GM12878 (cell line): Measurements from ENCODE around the gene FAM110C. TPM values are rescaled to one million over a fixed set of nuclear protein-coding genes. Genes with fewer than 3 reads are reported as not detected.
A peak's percentile ranks its signal among the peaks of the same experiment; 100 is the strongest.

Experiments used
- ATAC-seq: fragments of 200-7000 bp; cut with Tn5 transposase; 3 replicates; pipeline ENCODE4 v1.9.1; 2020; ENCODE audit warnings: mild to moderate bottlenecking, moderate library complexity
- BruUV-seq: library from RNA; stranded (reverse); fragments of 400-500 nt; replicated peaks from 2 replicates; lab custom pipeline; 2021; lab: Mats Ljungman, UMichigan
- CTCF ChIA-PET: fragments of 300-600 bp; sonication (Branson Sonifier 250); formaldehyde crosslinking; extraction: SDS; loops from one replicate; lab custom pipeline; 2021; ENCODE audit warnings: inconsistent platforms; lab: Yijun Ruan, JAX
- POLR2A ChIA-PET: fragments of 350-600 bp; formaldehyde crosslinking; extraction: SDS; loops from one replicate; lab custom pipeline; 2021; ENCODE audit warnings: inconsistent platforms; lab: Charles Lee
- RAD21 ChIA-PET: fragments of 300-600 bp; sonication (Branson Sonifier 250); formaldehyde crosslinking; loops from one replicate; lab custom pipeline; 2023; ENCODE audit warnings: antibody characterized with exemption; ENCODE audit not compliant: unreplicated experiment; lab: Charles Lee
- SMC1A ChIA-PET: fragments of 300-600 bp; sonication (Branson Sonifier 250); formaldehyde crosslinking; loops from one replicate; lab custom pipeline; 2023; ENCODE audit not compliant: unreplicated experiment, uncharacterized antibody; lab: Charles Lee
- DNase-seq: peaks from one replicate; pipeline ENCODE4 v3.0.0-alpha.2; 2011; ENCODE audit warnings: low read depth, low spot score
- FAIRE-seq: peaks from 3 replicates; lab custom pipeline; 2011; peaks lifted over from hg19 to GRCh38; lab: Jason Lieb, UNC
- H2AFZ ChIP-seq: 2 replicates; pipeline ENCODE4 v1.6.0; 2011; ENCODE audit warnings: low read depth, low read length, control low read depth; ENCODE audit not compliant: control insufficient read depth
- H3K27ac ChIP-seq: 2 replicates; pipeline ENCODE4 v1.5.1; 2011; ENCODE audit warnings: control low read depth; ENCODE audit not compliant: control insufficient read depth, insufficient read depth
- H3K27me3 ChIP-seq, 2 experiments: replicated peaks in 1 of 2; 2 replicates each; pipeline versions ENCODE4 v1.6.0 to v1.6.1; 2011; ENCODE audit warnings: low read length in 1 of 2; ENCODE audit not compliant: control insufficient read depth in 2 of 2, insufficient read depth in 2 of 2
- H3K36me3 ChIP-seq, 2 experiments: 2 replicates each; pipeline ENCODE4 v1.5.1; 2011; ENCODE audit warnings: low read length in 1 of 2; ENCODE audit not compliant: control insufficient read depth in 2 of 2, insufficient read depth in 2 of 2
- H3K4me1 ChIP-seq: 2 replicates; pipeline ENCODE4 v1.6.1; 2011; ENCODE audit warnings: mild to moderate bottlenecking, low read length, moderate library complexity, mixed read lengths; ENCODE audit not compliant: control insufficient read depth, insufficient read depth
- H3K4me2 ChIP-seq: 2 replicates; pipeline ENCODE4 v1.6.0; 2011; ENCODE audit warnings: control low read depth; ENCODE audit not compliant: control insufficient read depth, insufficient read depth
- H3K4me3 ChIP-seq: fragments of 200-600 bp; sonication (generic); 2 replicates; pipeline ENCODE4 v1.5.1; 2016
- H3K79me2 ChIP-seq: 2 replicates; pipeline ENCODE4 v1.6.0; 2011; ENCODE audit warnings: low read length; ENCODE audit not compliant: control insufficient read depth, insufficient read depth
- H3K9ac ChIP-seq: 2 replicates; pipeline ENCODE4 v1.8.0; 2011; ENCODE audit warnings: low read length, control low read depth, mixed read lengths; ENCODE audit not compliant: control insufficient read depth, insufficient read depth
- H3K9me3 ChIP-seq: replicated peaks from 3 replicates; pipeline ENCODE4 v1.5.1; 2011; ENCODE audit warnings: mild to moderate bottlenecking, low read length; ENCODE audit not compliant: control insufficient read depth, insufficient read depth
- H4K20me1 ChIP-seq: 2 replicates; pipeline ENCODE4 v1.6.0; 2011; ENCODE audit not compliant: control insufficient read depth, insufficient read depth
- FOXM1 ChIP-seq: IDR thresholded peaks from 2 replicates; pipeline ENCODE4 v1.6.1; 2012; ENCODE audit warnings: low read depth, mild to moderate bottlenecking, inconsistent platforms, low read length, moderate library complexity
- HDAC2 ChIP-seq: fragments of 200-600 bp; sonication (generic); IDR thresholded peaks from 2 replicates; pipeline ENCODE4 v1.6.1; 2017
- JUNB ChIP-seq: IDR thresholded peaks from 2 replicates; pipeline ENCODE4 v1.6.1; 2016; ENCODE audit warnings: antibody characterized with exemption, mild to moderate bottlenecking
- MEF2A ChIP-seq: IDR thresholded peaks from 2 replicates; pipeline ENCODE4 v1.6.1; 2011; ENCODE audit warnings: low read depth, mild to moderate bottlenecking, low read length, moderate library complexity; ENCODE audit not compliant: insufficient read depth
- MXI1 ChIP-seq: fragments of 150-350 bp; IDR thresholded peaks from 2 replicates; pipeline ENCODE4 v1.6.1; 2011; ENCODE audit warnings: low read depth, mild to moderate bottlenecking, inconsistent platforms, low read length, improper control_type of control experiment
- POLR2AphosphoS2 ChIP-seq: IDR thresholded peaks from 2 replicates; pipeline ENCODE4 v1.6.1; 2011; ENCODE audit warnings: low read depth, mild to moderate bottlenecking, low read length, improper control_type of control experiment, moderate library complexity
- SRF ChIP-seq, 2 experiments: IDR thresholded peaks; 2 replicates each; pipeline ENCODE4 v1.6.1; 2011; ENCODE audit warnings: low read depth in 2 of 2, low read length in 2 of 2, mild to moderate bottlenecking in 1 of 2, moderate library complexity in 1 of 2
- TARDBP ChIP-seq: IDR thresholded peaks from 2 replicates; pipeline ENCODE4 v1.6.1; 2016; ENCODE audit warnings: borderline replicate concordance
- TBL1XR1 ChIP-seq: IDR thresholded peaks from 2 replicates; pipeline ENCODE4 v1.6.1; 2012; ENCODE audit warnings: low read depth, low read length, improper control_type of control experiment
- ZZZ3 ChIP-seq: IDR thresholded peaks from 2 replicates; pipeline ENCODE4 v1.6.1; 2011; ENCODE audit warnings: low read depth; ENCODE audit not compliant: control insufficient read depth, insufficient read length
- in situ Hi-C: fragments of 300-500 bp; cut with MboI; formaldehyde crosslinking; loops from 9 replicates; pipeline ENCODE4 v1.14.3; 2018; ENCODE audit warnings: mixed read lengths
- intact Hi-C: fragments of 100-400 bp; cut with micrococcal nuclease; formaldehyde crosslinking; loops from one replicate; pipeline ENCODE4 v1.14.2; 2022; ENCODE audit not compliant: unreplicated experiment
- polyA plus RNA-seq, 11 experiments: library from polyadenylated mRNA; depleted of rRNA in 4 of 11; unstranded in 6 of 11; stranded (reverse) in 5 of 11; fragments of >200 nt; fragmentation: Nextera tagmentation in 4 of 11; fragmentation: Illumina TruSeq in 1 of 11; extraction: Ambion mirVana in 4 of 11; extraction: Trizol in 1 of 11; gene quantifications; 1 replicate in 1 of 11; 2 replicates in 10 of 11; pipeline versions ENCODE4 v1.2.1 to v1.2.3, GENCODE V29; 2011 to 2016; ENCODE audit warnings: inconsistent platforms in 2 of 11, missing spikeins in 2 of 11, low read depth in 1 of 11
- total RNA-seq, 4 experiments: library from RNA; depleted of rRNA in 3 of 4; stranded (reverse); fragments of >200 nt in 3 of 4; fragmentation: Illumina TruSeq in 1 of 4; extraction: Trizol in 1 of 4; gene quantifications; 2 replicates each; pipeline versions ENCODE4 v1.2.1 to v1.2.3, GENCODE V29; 2013 to 2021
- TF ChIP-seq, protein P1 (sequence below): fragments of 450-650 bp; IDR thresholded peaks from 2 replicates; pipeline ENCODE4 v1.6.1; 2017; ENCODE audit warnings: mild to moderate bottlenecking, low read depth, inconsistent platforms; ENCODE audit not compliant: poor library complexity, severe bottlenecking
- TF ChIP-seq, protein P2 (sequence below): fragments of 450-650 bp; IDR thresholded peaks from 2 replicates; pipeline ENCODE4 v1.6.1; 2017; ENCODE audit warnings: borderline replicate concordance
- TF ChIP-seq, protein P3 (sequence below): fragments of 450-650 bp; IDR thresholded peaks from 2 replicates; pipeline ENCODE4 v1.6.1; 2014; ENCODE audit warnings: mild to moderate bottlenecking
- TF ChIP-seq, protein P4 (sequence below): fragments of 450-650 bp; IDR thresholded peaks from 2 replicates; pipeline ENCODE4 v1.6.1; 2017; ENCODE audit warnings: mild to moderate bottlenecking, moderate library complexity

Gene FAM110C
- total and polyA plus RNA-seq, 10 of the 15 experiments (the other 5 are each of a cell fraction or from before 2014, with no cell fraction given) = not detected

DNA sequence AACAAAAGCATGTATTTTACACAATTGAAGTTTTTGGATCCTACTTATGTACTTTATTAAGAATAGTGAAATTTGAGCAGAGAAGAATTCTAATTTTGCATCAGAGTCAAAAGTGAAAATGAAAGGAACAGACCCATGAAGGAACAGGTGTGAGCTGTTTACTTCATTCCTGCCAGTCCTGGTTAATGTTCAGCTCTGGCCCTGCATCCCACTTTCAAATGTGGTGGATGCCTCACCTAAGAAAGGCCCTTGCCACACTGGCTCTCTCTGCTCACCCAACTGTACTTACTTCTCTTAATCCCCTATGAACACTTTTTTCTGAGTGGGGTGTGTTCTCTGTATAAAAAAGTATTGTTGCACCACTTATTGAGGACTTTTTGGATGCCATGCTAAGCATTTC is 22.2 kb downstream of the FAM110C start:
- ATAC-seq (peak; percentile 56), DNase-seq (no peak)
- no TSS peak for BruUV-seq

More for the DNA sequence above, 22.2 kb downstream of the FAM110C start:
- ChIA-PET RAD21 (no interaction called here), SMC1A (no interaction called here), POLR2A (no interaction called here), CTCF (no interaction called here)
- intact Hi-C loops (no loop called here), in situ Hi-C loops (no loop called here)
- Histone ChIP-seq H4K20me1 (no peaks in the 10 kb centered on the region), H3K9ac (no peak overlapping the region), H3K36me3 (no peaks in the 10 kb centered on the region), H3K4me2 (no peak overlapping the region), H3K4me3 (no peak overlapping the region), H3K4me1 (no peaks in the 10 kb centered on the region), H2AFZ (no peak overlapping the region), H3K27me3 (no peaks in the 10 kb centered on the region), H3K9me3 (no peaks in the 10 kb centered on the region), H3K79me2 (no peaks in the 10 kb centered on the region), H3K27ac (no peak overlapping the region)
- no peak for FAIRE-seq
- TF ChIP-seq MEF2A = no peak
- TF ChIP-seq, protein P1, sequence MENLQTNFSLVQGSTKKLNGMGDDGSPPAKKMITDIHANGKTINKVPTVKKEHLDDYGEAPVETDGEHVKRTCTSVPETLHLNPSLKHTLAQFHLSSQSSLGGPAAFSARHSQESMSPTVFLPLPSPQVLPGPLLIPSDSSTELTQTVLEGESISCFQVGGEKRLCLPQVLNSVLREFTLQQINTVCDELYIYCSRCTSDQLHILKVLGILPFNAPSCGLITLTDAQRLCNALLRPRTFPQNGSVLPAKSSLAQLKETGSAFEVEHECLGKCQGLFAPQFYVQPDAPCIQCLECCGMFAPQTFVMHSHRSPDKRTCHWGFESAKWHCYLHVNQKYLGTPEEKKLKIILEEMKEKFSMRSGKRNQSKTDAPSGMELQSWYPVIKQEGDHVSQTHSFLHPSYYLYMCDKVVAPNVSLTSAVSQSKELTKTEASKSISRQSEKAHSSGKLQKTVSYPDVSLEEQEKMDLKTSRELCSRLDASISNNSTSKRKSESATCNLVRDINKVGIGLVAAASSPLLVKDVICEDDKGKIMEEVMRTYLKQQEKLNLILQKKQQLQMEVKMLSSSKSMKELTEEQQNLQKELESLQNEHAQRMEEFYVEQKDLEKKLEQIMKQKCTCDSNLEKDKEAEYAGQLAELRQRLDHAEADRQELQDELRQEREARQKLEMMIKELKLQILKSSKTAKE = no peak
- TF ChIP-seq, protein P2, sequence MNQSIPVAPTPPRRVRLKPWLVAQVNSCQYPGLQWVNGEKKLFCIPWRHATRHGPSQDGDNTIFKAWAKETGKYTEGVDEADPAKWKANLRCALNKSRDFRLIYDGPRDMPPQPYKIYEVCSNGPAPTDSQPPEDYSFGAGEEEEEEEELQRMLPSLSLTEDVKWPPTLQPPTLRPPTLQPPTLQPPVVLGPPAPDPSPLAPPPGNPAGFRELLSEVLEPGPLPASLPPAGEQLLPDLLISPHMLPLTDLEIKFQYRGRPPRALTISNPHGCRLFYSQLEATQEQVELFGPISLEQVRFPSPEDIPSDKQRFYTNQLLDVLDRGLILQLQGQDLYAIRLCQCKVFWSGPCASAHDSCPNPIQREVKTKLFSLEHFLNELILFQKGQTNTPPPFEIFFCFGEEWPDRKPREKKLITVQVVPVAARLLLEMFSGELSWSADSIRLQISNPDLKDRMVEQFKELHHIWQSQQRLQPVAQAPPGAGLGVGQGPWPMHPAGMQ = no peak
- no peak for TF ChIP-seq JUNB
- TF ChIP-seq, protein P3, sequence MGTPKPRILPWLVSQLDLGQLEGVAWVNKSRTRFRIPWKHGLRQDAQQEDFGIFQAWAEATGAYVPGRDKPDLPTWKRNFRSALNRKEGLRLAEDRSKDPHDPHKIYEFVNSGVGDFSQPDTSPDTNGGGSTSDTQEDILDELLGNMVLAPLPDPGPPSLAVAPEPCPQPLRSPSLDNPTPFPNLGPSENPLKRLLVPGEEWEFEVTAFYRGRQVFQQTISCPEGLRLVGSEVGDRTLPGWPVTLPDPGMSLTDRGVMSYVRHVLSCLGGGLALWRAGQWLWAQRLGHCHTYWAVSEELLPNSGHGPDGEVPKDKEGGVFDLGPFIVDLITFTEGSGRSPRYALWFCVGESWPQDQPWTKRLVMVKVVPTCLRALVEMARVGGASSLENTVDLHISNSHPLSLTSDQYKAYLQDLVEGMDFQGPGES = no peak
- no peak for TF ChIP-seq TARDBP
- no peak for TF ChIP-seq SRF (IDR thresholded peaks at IDR 0.05; ENCODE audit: low read depth in 2 of 2, low read length in 2 of 2)
- no peak for TF ChIP-seq HDAC2
- no peak for TF ChIP-seq ZZZ3
- TF ChIP-seq MXI1 = no peak
- no peak for TF ChIP-seq FOXM1
- TF ChIP-seq POLR2AphosphoS2 = no peak
- no peak for TF ChIP-seq TBL1XR1
- TF ChIP-seq, protein P4, sequence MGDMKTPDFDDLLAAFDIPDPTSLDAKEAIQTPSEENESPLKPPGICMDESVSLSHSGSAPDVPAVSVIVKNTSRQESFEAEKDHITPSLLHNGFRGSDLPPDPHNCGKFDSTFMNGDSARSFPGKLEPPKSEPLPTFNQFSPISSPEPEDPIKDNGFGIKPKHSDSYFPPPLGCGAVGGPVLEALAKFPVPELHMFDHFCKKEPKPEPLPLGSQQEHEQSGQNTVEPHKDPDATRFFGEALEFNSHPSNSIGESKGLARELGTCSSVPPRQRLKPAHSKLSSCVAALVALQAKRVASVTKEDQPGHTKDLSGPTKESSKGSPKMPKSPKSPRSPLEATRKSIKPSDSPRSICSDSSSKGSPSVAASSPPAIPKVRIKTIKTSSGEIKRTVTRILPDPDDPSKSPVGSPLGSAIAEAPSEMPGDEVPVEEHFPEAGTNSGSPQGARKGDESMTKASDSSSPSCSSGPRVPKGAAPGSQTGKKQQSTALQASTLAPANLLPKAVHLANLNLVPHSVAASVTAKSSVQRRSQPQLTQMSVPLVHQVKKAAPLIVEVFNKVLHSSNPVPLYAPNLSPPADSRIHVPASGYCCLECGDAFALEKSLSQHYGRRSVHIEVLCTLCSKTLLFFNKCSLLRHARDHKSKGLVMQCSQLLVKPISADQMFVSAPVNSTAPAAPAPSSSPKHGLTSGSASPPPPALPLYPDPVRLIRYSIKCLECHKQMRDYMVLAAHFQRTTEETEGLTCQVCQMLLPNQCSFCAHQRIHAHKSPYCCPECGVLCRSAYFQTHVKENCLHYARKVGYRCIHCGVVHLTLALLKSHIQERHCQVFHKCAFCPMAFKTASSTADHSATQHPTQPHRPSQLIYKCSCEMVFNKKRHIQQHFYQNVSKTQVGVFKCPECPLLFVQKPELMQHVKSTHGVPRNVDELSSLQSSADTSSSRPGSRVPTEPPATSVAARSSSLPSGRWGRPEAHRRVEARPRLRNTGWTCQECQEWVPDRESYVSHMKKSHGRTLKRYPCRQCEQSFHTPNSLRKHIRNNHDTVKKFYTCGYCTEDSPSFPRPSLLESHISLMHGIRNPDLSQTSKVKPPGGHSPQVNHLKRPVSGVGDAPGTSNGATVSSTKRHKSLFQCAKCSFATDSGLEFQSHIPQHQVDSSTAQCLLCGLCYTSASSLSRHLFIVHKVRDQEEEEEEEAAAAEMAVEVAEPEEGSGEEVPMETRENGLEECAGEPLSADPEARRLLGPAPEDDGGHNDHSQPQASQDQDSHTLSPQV = no peak
